ENCODE measurements around the gene RIMBP2.

RIMBP2 gene

DNA sequence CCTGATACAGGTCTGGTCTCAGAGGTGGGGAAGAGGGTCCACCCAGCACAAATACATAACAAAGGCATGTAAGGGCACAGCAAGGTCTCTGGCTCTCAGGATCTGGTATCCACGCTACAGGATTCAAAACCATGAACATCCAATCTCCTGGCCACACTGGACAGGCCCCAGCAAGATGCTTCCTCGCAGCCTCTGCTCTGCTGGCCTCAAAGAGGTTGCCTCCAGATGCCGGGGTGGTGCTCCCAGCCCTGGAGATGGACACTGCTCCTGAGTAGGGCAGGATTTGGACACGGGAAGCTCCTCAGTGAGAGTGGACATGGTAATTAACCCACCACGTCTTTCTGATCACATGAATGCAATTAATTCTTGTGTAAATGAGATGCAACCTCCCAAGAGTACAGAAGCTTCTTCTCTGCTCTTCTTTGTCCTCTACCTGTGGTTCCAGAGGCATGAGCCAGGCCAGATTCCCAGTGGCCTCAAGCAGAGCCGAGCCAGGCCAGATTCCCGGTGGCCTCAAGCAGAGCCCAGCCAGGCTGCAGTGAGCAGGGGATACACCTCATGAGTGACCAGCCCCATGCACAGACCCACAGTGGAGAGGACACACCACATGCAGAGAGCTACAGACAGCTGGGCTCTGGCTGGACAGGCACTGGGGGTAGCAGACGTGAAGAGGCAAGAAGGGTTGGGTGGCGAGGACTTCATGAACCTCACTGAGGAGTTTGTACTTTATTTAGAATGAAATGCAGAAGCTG lies 192.1 kb downstream of the RIMBP2 start:
- in situ Hi-C loops (cut with HindIII; ENCODE audit: low sequenced_read_pairs), result no loop called here

DNA sequence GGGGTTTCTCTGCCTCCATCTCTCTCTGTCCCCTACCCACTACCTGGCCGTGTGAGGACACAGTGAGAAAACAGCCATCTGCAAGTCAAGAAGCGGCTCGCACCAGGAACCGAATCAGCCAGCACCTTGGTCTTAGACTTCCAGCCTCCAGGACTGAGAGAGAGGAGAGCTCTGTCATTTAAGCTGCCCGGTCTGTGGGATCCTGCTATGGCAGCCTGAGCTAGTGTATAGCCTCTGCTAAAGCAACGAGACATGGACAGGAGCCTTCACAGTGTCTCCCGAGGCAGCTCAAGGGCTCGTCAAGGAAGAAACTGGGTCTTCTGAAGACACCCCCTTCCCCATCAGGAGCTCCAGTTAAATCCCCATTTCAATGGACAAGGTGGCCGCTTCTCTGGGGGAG lies 192.9 kb downstream of the RIMBP2 start:
- in situ Hi-C loops (cut with HindIII; ENCODE audit: low sequenced_read_pairs), result no loop called here
- H3K4me3 ChIP-seq (ENCODE audit: low read depth, low read length), result no peak overlapping the region
- DNase-seq (ENCODE audit: low read depth), result no peak
- TF ChIP-seq, protein P1, sequence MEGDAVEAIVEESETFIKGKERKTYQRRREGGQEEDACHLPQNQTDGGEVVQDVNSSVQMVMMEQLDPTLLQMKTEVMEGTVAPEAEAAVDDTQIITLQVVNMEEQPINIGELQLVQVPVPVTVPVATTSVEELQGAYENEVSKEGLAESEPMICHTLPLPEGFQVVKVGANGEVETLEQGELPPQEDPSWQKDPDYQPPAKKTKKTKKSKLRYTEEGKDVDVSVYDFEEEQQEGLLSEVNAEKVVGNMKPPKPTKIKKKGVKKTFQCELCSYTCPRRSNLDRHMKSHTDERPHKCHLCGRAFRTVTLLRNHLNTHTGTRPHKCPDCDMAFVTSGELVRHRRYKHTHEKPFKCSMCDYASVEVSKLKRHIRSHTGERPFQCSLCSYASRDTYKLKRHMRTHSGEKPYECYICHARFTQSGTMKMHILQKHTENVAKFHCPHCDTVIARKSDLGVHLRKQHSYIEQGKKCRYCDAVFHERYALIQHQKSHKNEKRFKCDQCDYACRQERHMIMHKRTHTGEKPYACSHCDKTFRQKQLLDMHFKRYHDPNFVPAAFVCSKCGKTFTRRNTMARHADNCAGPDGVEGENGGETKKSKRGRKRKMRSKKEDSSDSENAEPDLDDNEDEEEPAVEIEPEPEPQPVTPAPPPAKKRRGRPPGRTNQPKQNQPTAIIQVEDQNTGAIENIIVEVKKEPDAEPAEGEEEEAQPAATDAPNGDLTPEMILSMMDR (IDR thresholded peaks at IDR 0.05; ENCODE audit: low read depth, low read length, missing control alignments), result no peak

More for the DNA sequence above, 192.1 kb downstream of the RIMBP2 start:
- TF ChIP-seq, protein P1 (IDR thresholded peaks at IDR 0.05; ENCODE audit: low read depth, low read length, missing control alignments), result no peak
- no peak for DNase-seq (ENCODE audit: low read depth)
- H3K4me3 ChIP-seq (ENCODE audit: low read depth, low read length), result no peak overlapping the region

DNA sequence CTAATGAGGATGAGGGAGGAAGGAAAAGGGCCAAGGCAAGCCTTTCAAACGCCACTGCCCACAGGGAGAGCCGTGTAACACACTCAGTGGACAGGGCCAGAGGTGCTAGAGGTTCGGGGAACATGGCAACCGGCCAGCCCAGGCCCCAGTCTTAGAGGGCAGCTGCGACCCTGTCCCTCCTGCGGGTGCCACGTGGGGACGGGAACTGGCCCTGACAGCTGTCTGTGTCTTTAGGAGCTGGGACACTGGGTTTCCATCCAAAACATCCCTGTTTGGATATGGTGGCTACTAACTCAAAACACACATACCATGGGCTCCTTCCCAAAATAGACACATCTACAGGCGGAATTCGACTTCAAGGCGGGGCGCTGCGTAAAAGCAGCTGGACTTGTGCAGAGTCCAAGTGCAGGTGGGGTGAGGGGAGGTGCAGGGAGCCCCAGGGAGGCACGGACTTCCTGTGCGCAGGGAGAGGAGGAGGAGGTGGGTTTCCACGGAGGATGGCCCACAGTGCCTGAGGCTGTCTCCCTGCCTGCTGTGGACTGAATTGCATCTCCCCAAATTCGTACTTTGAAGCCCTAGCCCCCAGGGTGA lies 193.8 kb downstream of the RIMBP2 start:
- TF ChIP-seq, protein P1 (IDR thresholded peaks at IDR 0.05; ENCODE audit: low read depth, low read length, missing control alignments), result no peak
- in situ Hi-C loops (cut with HindIII; ENCODE audit: low sequenced_read_pairs), result no loop called here
- no peak overlapping the region for H3K4me3 ChIP-seq (ENCODE audit: low read depth, low read length)
- no peak for DNase-seq (ENCODE audit: low read depth)

- DNase-seq (ENCODE audit: low read depth), result no peak
- in situ Hi-C loops (cut with HindIII; ENCODE audit: low sequenced_read_pairs), result no loop called here
- TF ChIP-seq, protein P1 (IDR thresholded peaks at IDR 0.05; ENCODE audit: low read depth, low read length, missing control alignments), result no peak
- no peak overlapping the region for H3K4me3 ChIP-seq (ENCODE audit: low read depth, low read length)
Measured at GRCh38 chr12:130521375-130522124, 194.5 kb downstream of the RIMBP2 start.

DNA sequence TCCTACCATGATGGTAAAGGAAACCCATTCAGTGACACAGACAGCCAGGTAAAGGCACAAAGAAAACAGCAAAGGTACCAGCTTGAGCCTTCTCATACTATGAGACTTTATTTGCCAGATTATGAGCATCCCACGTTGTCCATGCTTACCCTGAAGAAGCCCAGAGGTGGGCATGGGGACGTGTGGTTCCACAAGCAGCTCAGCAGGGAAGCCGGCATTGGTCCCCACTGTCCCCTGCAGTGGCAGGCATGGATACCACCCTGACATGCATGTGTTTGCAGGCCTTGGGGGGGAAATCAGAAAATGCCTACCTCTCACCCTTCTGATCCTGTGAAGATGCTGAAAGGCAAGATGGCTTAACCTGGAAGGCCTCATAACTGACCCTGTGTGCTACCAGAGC lies 195.3 kb downstream of the RIMBP2 start:
- no peak for DNase-seq (ENCODE audit: low read depth)
- TF ChIP-seq, protein P1 (IDR thresholded peaks at IDR 0.05; ENCODE audit: low read depth, low read length, missing control alignments), result no peak
- in situ Hi-C loops (cut with HindIII; ENCODE audit: low sequenced_read_pairs), result no loop called here

DNA sequence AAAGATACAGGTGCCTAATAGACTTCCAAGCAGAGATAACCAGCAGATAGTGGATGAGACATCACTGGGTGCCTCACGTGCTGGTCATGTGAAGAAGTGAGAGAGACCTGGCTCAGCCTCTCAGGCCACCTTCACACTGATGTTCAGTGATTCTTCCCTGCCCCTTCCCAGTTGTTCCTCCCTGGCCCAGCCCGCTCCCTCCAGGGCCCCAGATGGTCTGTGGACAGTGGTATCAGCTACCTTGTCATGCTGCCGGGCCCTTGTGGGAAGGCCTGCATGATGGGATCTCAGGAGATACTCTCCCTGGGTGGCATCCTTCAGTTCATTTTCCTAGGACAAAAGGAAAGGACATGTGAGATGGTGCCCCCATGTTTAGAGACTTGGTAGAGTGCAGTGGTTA lies 198.5 kb downstream of the RIMBP2 start:
- DNase-seq (ENCODE audit: low read depth), result no peak
- TF ChIP-seq, protein P1 (IDR thresholded peaks at IDR 0.05; ENCODE audit: low read depth, low read length, missing control alignments), result no peak
- in situ Hi-C loops (cut with HindIII; ENCODE audit: low sequenced_read_pairs), result no loop called here
- H3K4me3 ChIP-seq (ENCODE audit: low read depth, low read length), result no peak overlapping the region

More for the DNA sequence above, 195.3 kb downstream of the RIMBP2 start:
- no peak overlapping the region for H3K4me3 ChIP-seq (ENCODE audit: low read depth, low read length)
